OCI-LY1 (cell line): Measurements from ENCODE around the gene WRNIP1.
A peak's percentile ranks its signal among the peaks of the same experiment; 100 is the strongest.

Experiments used
- H2AFZ ChIP-seq: fragments of 200-600 bp; sonication (generic), shearing (Covaris generic); 2 replicates; pipeline ENCODE4 v1.6.0; 2014; ENCODE audit warnings: antibody characterized with exemption, mild to moderate bottlenecking, low read length
- H3F3A ChIP-seq: fragments of 200-600 bp; sonication (generic), shearing (Covaris generic); 2 replicates; pipeline ENCODE4 v1.6.0; 2014; ENCODE audit warnings: mild to moderate bottlenecking, antibody characterized with exemption, low read length, moderate library complexity; ENCODE audit not compliant: insufficient read depth
- H3K27ac ChIP-seq: fragments of 200-600 bp; sonication (generic); 2 replicates; pipeline ENCODE4 v1.5.1; 2014; ENCODE audit warnings: low read length, mixed run types, mild to moderate bottlenecking, low read depth; ENCODE audit not compliant: poor library complexity, severe bottlenecking
- H3K27me3 ChIP-seq: fragments of 200-600 bp; sonication (generic); 2 replicates; pipeline ENCODE4 v1.6.0; 2014; ENCODE audit warnings: antibody characterized with exemption, mild to moderate bottlenecking, low read length, moderate library complexity; ENCODE audit not compliant: insufficient read depth
- H3K36me3 ChIP-seq: fragments of 200-600 bp; sonication (generic); 2 replicates; pipeline ENCODE4 v1.6.1; 2014; ENCODE audit warnings: mild to moderate bottlenecking, antibody characterized with exemption, low read length, moderate library complexity, mixed read lengths; ENCODE audit not compliant: insufficient read depth
- H3K4me1 ChIP-seq: fragments of 200-600 bp; sonication (generic); 2 replicates; pipeline ENCODE4 v1.5.1; 2014; ENCODE audit warnings: mild to moderate bottlenecking, low read length, moderate library complexity; ENCODE audit not compliant: insufficient read depth, severe bottlenecking
- H3K4me2 ChIP-seq: fragments of 200-600 bp; sonication (generic), shearing (Covaris generic); 2 replicates; pipeline ENCODE4 v1.6.1; 2014; ENCODE audit warnings: low read length
- H3K4me3 ChIP-seq: fragments of 200-600 bp; sonication (generic); 2 replicates; pipeline ENCODE4 v1.5.1; 2014; ENCODE audit warnings: low read length, low read depth, mild to moderate bottlenecking, mixed read lengths; ENCODE audit not compliant: poor library complexity, severe bottlenecking
- H3K79me2 ChIP-seq: fragments of 200-600 bp; shearing (Covaris generic); 2 replicates; pipeline ENCODE4 v1.6.1; 2016; ENCODE audit warnings: mixed run types, low read length, mixed read lengths; ENCODE audit not compliant: insufficient read depth
- H3K9ac ChIP-seq: fragments of 200-600 bp; sonication (generic), shearing (Covaris generic); 2 replicates; pipeline ENCODE4 v1.6.1; 2014; ENCODE audit warnings: mild to moderate bottlenecking, low read length, mixed read lengths
- H3K9me2 ChIP-seq: fragments of 200-600 bp; sonication (generic), shearing (Covaris generic); 2 replicates; pipeline ENCODE4 v1.6.1; 2014; ENCODE audit warnings: low read depth, mild to moderate bottlenecking, low read length, mixed read lengths
- H3K9me3 ChIP-seq: fragments of 200-600 bp; shearing (Covaris generic); 2 replicates; pipeline ENCODE4 v1.6.1; 2014; ENCODE audit warnings: low read length, mixed read lengths
- H4K20me1 ChIP-seq: fragments of 200-600 bp; sonication (generic), shearing (Covaris generic); 2 replicates; pipeline ENCODE4 v1.6.0; 2016; ENCODE audit warnings: mild to moderate bottlenecking, low read length; ENCODE audit not compliant: insufficient read depth
- EZH2 ChIP-seq: fragments of 200-600 bp; sonication (generic), shearing (Covaris generic); IDR thresholded peaks from 2 replicates; pipeline ENCODE4 v1.8.0; 2017; ENCODE audit warnings: borderline replicate concordance, mixed run types, mild to moderate bottlenecking, antibody characterized with exemption, low read length, moderate library complexity, mixed read lengths
- TF ChIP-seq, protein P1 (sequence below): fragments of 200-600 bp; sonication (generic), shearing (Covaris generic); IDR thresholded peaks from 2 replicates; pipeline ENCODE4 v1.5.1; 2017; ENCODE audit warnings: mild to moderate bottlenecking, antibody characterized with exemption, low read length, moderate library complexity, mixed read lengths

The WRNIP1 gene

DNA sequence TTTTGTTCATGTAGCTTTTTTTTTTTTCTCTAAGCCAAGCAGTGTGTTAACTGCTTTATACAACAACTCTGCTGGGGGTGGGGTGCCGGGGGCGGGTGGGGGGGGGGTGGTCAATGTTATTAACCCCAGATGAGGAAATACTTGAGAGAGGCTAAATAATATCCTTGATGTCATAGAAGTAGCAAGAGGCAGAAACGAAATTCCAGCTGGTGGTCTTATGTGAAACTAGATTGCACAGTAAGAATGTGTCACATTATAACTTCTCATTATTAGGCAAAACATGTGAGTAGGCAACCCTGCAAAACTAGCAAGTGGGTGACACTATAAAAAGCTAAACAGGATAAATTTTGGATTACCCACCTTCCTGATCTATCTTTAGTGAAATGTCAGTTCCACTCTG is 27.3 kb upstream of the WRNIP1 start:
- Histone ChIP-seq H4K20me1 (no peaks in the 10 kb centered on the region), H3K4me3 (no peak overlapping the region), H3K27me3 (no peaks in the 10 kb centered on the region), H3K36me3 (no peaks in the 10 kb centered on the region), H3K4me1 (peaks cover 3% of the 10 kb centered on the region), H3K79me2 (no peaks in the 10 kb centered on the region), H2AFZ (no peak overlapping the region), H3K9me3 (no peaks in the 10 kb centered on the region), H3K27ac (no peak overlapping the region), H3K9ac (no peak overlapping the region), H3F3A (no peaks in the 10 kb centered on the region), H3K9me2 (no peaks in the 10 kb centered on the region), H3K4me2 (no peak overlapping the region)
- TF ChIP-seq, protein P1, sequence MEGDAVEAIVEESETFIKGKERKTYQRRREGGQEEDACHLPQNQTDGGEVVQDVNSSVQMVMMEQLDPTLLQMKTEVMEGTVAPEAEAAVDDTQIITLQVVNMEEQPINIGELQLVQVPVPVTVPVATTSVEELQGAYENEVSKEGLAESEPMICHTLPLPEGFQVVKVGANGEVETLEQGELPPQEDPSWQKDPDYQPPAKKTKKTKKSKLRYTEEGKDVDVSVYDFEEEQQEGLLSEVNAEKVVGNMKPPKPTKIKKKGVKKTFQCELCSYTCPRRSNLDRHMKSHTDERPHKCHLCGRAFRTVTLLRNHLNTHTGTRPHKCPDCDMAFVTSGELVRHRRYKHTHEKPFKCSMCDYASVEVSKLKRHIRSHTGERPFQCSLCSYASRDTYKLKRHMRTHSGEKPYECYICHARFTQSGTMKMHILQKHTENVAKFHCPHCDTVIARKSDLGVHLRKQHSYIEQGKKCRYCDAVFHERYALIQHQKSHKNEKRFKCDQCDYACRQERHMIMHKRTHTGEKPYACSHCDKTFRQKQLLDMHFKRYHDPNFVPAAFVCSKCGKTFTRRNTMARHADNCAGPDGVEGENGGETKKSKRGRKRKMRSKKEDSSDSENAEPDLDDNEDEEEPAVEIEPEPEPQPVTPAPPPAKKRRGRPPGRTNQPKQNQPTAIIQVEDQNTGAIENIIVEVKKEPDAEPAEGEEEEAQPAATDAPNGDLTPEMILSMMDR: no peak
- TF ChIP-seq EZH2: no peak

DNA sequence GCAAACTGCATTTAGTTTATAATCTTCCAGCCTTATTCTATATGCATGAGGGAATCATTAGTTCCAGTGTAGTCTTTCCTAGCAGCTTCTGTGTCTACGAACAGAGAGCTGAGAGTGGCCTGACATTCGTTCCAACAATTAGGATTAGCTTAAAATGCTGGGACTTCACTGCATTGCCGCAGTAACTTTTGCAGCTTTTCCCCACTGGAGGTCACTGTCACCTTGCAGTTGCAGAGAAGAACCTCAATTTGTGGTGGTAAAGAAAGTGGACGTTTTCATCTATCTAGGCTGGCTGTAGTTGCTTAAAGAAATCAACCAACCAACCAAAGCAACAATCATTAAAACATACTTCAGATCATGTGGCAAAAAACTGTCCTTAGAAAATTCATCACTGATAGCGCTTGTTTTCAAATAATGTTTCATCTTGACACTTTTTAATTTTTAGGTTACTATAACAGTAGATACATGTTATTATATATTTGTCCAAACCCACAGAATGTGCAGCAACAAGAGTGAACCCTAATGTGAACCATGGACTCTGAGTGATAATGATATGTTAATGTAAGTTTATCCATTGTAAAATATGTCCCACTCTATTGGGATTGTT is 26.7 kb upstream of the WRNIP1 start:
- no peak overlapping the region for H3K4me3 ChIP-seq
- no peaks in the 10 kb centered on the region for H3K27me3 ChIP-seq
- no peaks in the 10 kb centered on the region for H3K9me2 ChIP-seq
- TF ChIP-seq EZH2: no peak
- TF ChIP-seq, protein P1: peak; percentile 85
- no peaks in the 10 kb centered on the region for H3F3A ChIP-seq
- H3K79me2 ChIP-seq: no peaks in the 10 kb centered on the region
- H3K9me3 ChIP-seq: no peaks in the 10 kb centered on the region
- H3K4me1 ChIP-seq: peaks cover 2% of the 10 kb centered on the region
- no peak overlapping the region for H2AFZ ChIP-seq
- H3K4me2 ChIP-seq: no peak overlapping the region
- H3K27ac ChIP-seq: no peak overlapping the region
- H4K20me1 ChIP-seq: no peaks in the 10 kb centered on the region
- no peaks in the 10 kb centered on the region for H3K36me3 ChIP-seq
- no peak overlapping the region for H3K9ac ChIP-seq

DNA sequence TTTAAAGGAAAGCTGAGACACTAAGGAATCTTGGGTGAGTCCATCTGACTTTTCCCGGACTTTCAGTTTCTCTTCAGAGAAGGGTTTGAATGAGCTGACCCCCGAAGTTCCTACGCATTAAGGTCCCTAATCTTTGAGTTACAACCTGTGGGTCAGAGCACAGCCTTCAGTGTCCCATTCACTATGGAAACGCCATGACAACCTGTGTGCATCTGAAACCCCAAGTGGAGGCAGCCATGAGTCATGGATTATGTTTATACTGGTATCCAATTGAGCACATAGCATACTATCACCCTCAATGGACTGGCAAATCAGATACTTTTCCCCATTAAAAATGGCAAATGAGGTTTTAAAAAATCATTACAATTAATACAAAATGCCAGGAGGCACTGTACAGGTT is 25.9 kb upstream of the WRNIP1 start:
- Histone ChIP-seq H3K79me2 (no peaks in the 10 kb centered on the region), H3K27ac (no peak overlapping the region), H3K9me2 (no peaks in the 10 kb centered on the region), H3K27me3 (no peaks in the 10 kb centered on the region), H3K4me1 (no peaks in the 10 kb centered on the region), H3K9ac (no peak overlapping the region), H3K4me2 (no peak overlapping the region), H3K9me3 (no peaks in the 10 kb centered on the region), H3K36me3 (no peaks in the 10 kb centered on the region), H4K20me1 (no peaks in the 10 kb centered on the region), H2AFZ (no peak overlapping the region), H3F3A (no peaks in the 10 kb centered on the region), H3K4me3 (no peak overlapping the region)
- no peak for TF ChIP-seq EZH2
- TF ChIP-seq, protein P1: no peak
